OCI-LY1 (cell line): ENCODE measurements around the gene BOD1.
A peak's percentile ranks its signal among the peaks of the same experiment; 100 is the strongest.

Source experiments
- H2AFZ ChIP-seq: fragments of 200-600 bp; sonication (generic), shearing (Covaris generic); 2 replicates; pipeline ENCODE4 v1.6.0; 2014; ENCODE audit warnings: antibody characterized with exemption, mild to moderate bottlenecking, low read length
- H3F3A ChIP-seq: fragments of 200-600 bp; sonication (generic), shearing (Covaris generic); 2 replicates; pipeline ENCODE4 v1.6.0; 2014; ENCODE audit warnings: mild to moderate bottlenecking, antibody characterized with exemption, low read length, moderate library complexity; ENCODE audit not compliant: insufficient read depth
- H3K27ac ChIP-seq: fragments of 200-600 bp; sonication (generic); 2 replicates; pipeline ENCODE4 v1.5.1; 2014; ENCODE audit warnings: low read length, mixed run types, mild to moderate bottlenecking, low read depth; ENCODE audit not compliant: poor library complexity, severe bottlenecking
- H3K27me3 ChIP-seq: fragments of 200-600 bp; sonication (generic); 2 replicates; pipeline ENCODE4 v1.6.0; 2014; ENCODE audit warnings: antibody characterized with exemption, mild to moderate bottlenecking, low read length, moderate library complexity; ENCODE audit not compliant: insufficient read depth
- H3K36me3 ChIP-seq: fragments of 200-600 bp; sonication (generic); 2 replicates; pipeline ENCODE4 v1.6.1; 2014; ENCODE audit warnings: mild to moderate bottlenecking, antibody characterized with exemption, low read length, moderate library complexity, mixed read lengths; ENCODE audit not compliant: insufficient read depth
- H3K4me1 ChIP-seq: fragments of 200-600 bp; sonication (generic); 2 replicates; pipeline ENCODE4 v1.5.1; 2014; ENCODE audit warnings: mild to moderate bottlenecking, low read length, moderate library complexity; ENCODE audit not compliant: insufficient read depth, severe bottlenecking
- H3K4me2 ChIP-seq: fragments of 200-600 bp; sonication (generic), shearing (Covaris generic); 2 replicates; pipeline ENCODE4 v1.6.1; 2014; ENCODE audit warnings: low read length
- H3K4me3 ChIP-seq: fragments of 200-600 bp; sonication (generic); 2 replicates; pipeline ENCODE4 v1.5.1; 2014; ENCODE audit warnings: low read length, low read depth, mild to moderate bottlenecking, mixed read lengths; ENCODE audit not compliant: poor library complexity, severe bottlenecking
- H3K79me2 ChIP-seq: fragments of 200-600 bp; shearing (Covaris generic); 2 replicates; pipeline ENCODE4 v1.6.1; 2016; ENCODE audit warnings: mixed run types, low read length, mixed read lengths; ENCODE audit not compliant: insufficient read depth
- H3K9ac ChIP-seq: fragments of 200-600 bp; sonication (generic), shearing (Covaris generic); 2 replicates; pipeline ENCODE4 v1.6.1; 2014; ENCODE audit warnings: mild to moderate bottlenecking, low read length, mixed read lengths
- H3K9me2 ChIP-seq: fragments of 200-600 bp; sonication (generic), shearing (Covaris generic); 2 replicates; pipeline ENCODE4 v1.6.1; 2014; ENCODE audit warnings: low read depth, mild to moderate bottlenecking, low read length, mixed read lengths
- H3K9me3 ChIP-seq: fragments of 200-600 bp; shearing (Covaris generic); 2 replicates; pipeline ENCODE4 v1.6.1; 2014; ENCODE audit warnings: low read length, mixed read lengths
- H4K20me1 ChIP-seq: fragments of 200-600 bp; sonication (generic), shearing (Covaris generic); 2 replicates; pipeline ENCODE4 v1.6.0; 2016; ENCODE audit warnings: mild to moderate bottlenecking, low read length; ENCODE audit not compliant: insufficient read depth
- CTCF ChIP-seq: fragments of 200-600 bp; sonication (generic), shearing (Covaris generic); IDR thresholded peaks from 2 replicates; pipeline ENCODE4 v1.5.1; 2017; ENCODE audit warnings: mild to moderate bottlenecking, antibody characterized with exemption, low read length, moderate library complexity, mixed read lengths
- EZH2 ChIP-seq: fragments of 200-600 bp; sonication (generic), shearing (Covaris generic); IDR thresholded peaks from 2 replicates; pipeline ENCODE4 v1.8.0; 2017; ENCODE audit warnings: borderline replicate concordance, mixed run types, mild to moderate bottlenecking, antibody characterized with exemption, low read length, moderate library complexity, mixed read lengths

Gene BOD1

DNA sequence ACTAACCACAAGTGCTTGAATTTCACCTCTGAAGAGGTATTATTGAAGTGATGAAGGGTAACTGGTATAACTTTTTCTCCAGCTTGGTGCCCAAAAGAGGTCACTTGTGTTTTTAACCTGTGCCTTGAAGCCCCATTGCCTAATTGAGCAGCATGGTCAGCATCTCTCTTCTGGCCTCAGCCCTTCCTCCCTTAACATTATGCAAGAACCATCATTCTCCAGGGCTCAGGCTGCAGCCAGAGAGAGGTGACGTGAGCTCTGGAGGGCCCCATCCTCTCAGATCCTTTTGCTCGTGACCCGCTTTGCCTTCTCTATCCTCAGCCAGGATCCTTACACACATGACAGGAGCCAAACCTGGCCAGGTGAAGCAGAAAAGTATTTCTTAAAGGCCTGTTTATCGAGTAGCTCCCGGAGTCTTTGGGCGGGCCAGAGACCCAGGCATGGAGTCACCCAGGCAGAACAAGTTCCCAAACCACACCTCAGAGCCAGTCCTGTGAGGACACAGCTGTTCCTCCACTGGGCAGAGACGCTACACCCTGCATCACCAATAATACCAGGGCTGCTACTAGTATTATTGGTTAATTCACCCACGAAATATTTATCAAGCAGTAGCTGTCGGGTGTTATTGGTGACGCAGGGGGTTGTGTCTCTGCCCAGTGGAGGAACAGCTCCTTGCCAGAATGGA, 29.6 kb upstream of the BOD1 start:
- no peaks in the 10 kb centered on the region for H3K79me2 ChIP-seq
- TF ChIP-seq EZH2 (no peak), CTCF (no peak)
- H2AFZ ChIP-seq, result no peak overlapping the region
- H3K4me3 ChIP-seq, result no peak overlapping the region
- no peak overlapping the region; the same call in 1 of the 2 replicates for H3K9ac ChIP-seq
- peaks cover 6% of the 10 kb centered on the region; the same call in 1 of the 2 replicates for H3K27me3 ChIP-seq
- H3K36me3 ChIP-seq, result no peaks in the 10 kb centered on the region; the same call in 1 of the 2 replicates
- peaks cover 54% of the 10 kb centered on the region for H3K4me1 ChIP-seq
- no peaks in the 10 kb centered on the region for H3F3A ChIP-seq
- H3K27ac ChIP-seq, result peak overlapping the region; percentile 83
- H3K9me3 ChIP-seq, result no peaks in the 10 kb centered on the region
- H3K9me2 ChIP-seq, result no peaks in the 10 kb centered on the region
- H3K4me2 ChIP-seq, result peak overlapping the region; percentile 18; the same call in 1 of the 2 replicates
- no peaks in the 10 kb centered on the region for H4K20me1 ChIP-seq

GRCh38 chr5:173645437-173645807, 29.0 kb upstream of the BOD1 start:
- H3F3A ChIP-seq, result no peaks in the 10 kb centered on the region
- H3K79me2 ChIP-seq, result no peaks in the 10 kb centered on the region
- H3K27me3 ChIP-seq, result peaks cover 4% of the 10 kb centered on the region; the same call in 1 of the 2 replicates
- H2AFZ ChIP-seq, result no peak overlapping the region
- H3K9me3 ChIP-seq, result no peaks in the 10 kb centered on the region
- no peaks in the 10 kb centered on the region for H4K20me1 ChIP-seq
- no peaks in the 10 kb centered on the region for H3K9me2 ChIP-seq
- H3K36me3 ChIP-seq, result no peaks in the 10 kb centered on the region; the same call in 1 of the 2 replicates
- peak overlapping the region; percentile 37; the same call in 1 of the 2 replicates for H3K9ac ChIP-seq
- peak overlapping the region; percentile 15; the same call in 1 of the 2 replicates for H3K4me2 ChIP-seq
- peak overlapping the region; percentile 83 for H3K27ac ChIP-seq
- no peak for TF ChIP-seq CTCF
- TF ChIP-seq EZH2, result no peak
- peaks cover 60% of the 10 kb centered on the region for H3K4me1 ChIP-seq
- no peak overlapping the region for H3K4me3 ChIP-seq

GRCh38 chr5:173644673-173645436, 28.4 kb upstream of the BOD1 start:
- Histone ChIP-seq H3K9me3 (no peaks in the 10 kb centered on the region), H4K20me1 (no peaks in the 10 kb centered on the region), H3K36me3 (no peaks in the 10 kb centered on the region), H3F3A (no peaks in the 10 kb centered on the region), H3K9ac (peak overlapping the region; percentile 37; the same call in 1 of the 2 replicates), H3K27ac (peak overlapping the region; percentile 83), H3K9me2 (no peaks in the 10 kb centered on the region), H3K27me3 (no peaks in the 10 kb centered on the region; the same call in 1 of the 2 replicates), H2AFZ (no peak overlapping the region), H3K4me3 (no peak overlapping the region), H3K4me2 (peak overlapping the region; percentile 15; the same call in 1 of the 2 replicates), H3K4me1 (peaks cover 64% of the 10 kb centered on the region), H3K79me2 (no peaks in the 10 kb centered on the region)
- TF ChIP-seq EZH2 (no peak), CTCF (no peak)
